Large intestine (tissue), 3 donors: ENCODE data around the gene SOCS3. TPM values are rescaled to one million over a fixed set of nuclear protein-coding genes. Genes with fewer than 3 reads are reported as not detected.
A peak's percentile ranks its signal among the peaks of the same experiment; 100 is the strongest.

Source experiments
- DNase-seq, 2 donors: peaks; one replicate each; pipeline versions ENCODE4 v3.0.0 to v3.0.0-alpha.2; 2013
- H3K27ac ChIP-seq: one replicate; pipeline ENCODE4 v1.5.1; 2013; ENCODE audit warnings: low read length
- H3K27me3 ChIP-seq: 2 replicates; pipeline ENCODE4 v1.6.1; 2013; ENCODE audit warnings: low read length; ENCODE audit not compliant: control insufficient read depth, insufficient read depth
- H3K36me3 ChIP-seq: 2 replicates; pipeline ENCODE4 v1.6.1; 2013; ENCODE audit warnings: low read length; ENCODE audit not compliant: control insufficient read depth, insufficient read depth
- H3K4me1 ChIP-seq: one replicate; pipeline ENCODE4 v1.6.1; 2013; ENCODE audit warnings: low read length; ENCODE audit not compliant: control insufficient read depth, insufficient read depth
- H3K4me3 ChIP-seq: one replicate; pipeline ENCODE4 v1.5.1; 2013; ENCODE audit warnings: low read length
- H3K9me3 ChIP-seq: one replicate; pipeline ENCODE4 v1.6.1; 2013; ENCODE audit warnings: mild to moderate bottlenecking, low read depth, low read length, moderate library complexity; ENCODE audit not compliant: control insufficient read depth
- WGBS: methylation state at CpG from one replicate; pipeline ENCODE4 v1.1.5; 2013; ENCODE audit warnings: low lambda C conversion rate; ENCODE audit not compliant: insufficient coverage; 5-methylcytosine and 5-hydroxymethylcytosine counted together
- polyA plus RNA-seq: library from polyadenylated mRNA; unstranded; fragments of 120-200 nt; gene quantifications from one replicate; pipeline ENCODE4 v1.2.1, GENCODE V29; 2013

SOCS3 gene
- polyA plus RNA-seq, 1 donor: 49.6 TPM

- no peaks in the 10 kb centered on the region for H3K36me3 ChIP-seq
- H3K27me3 ChIP-seq: no peaks in the 10 kb centered on the region
- DNase-seq: peak; percentile 62 to 85
- H3K4me1 ChIP-seq: peaks cover 28% of the 10 kb centered on the region
- peak within 1 kb of the TSS; percentile 80 for H3K27ac ChIP-seq
- H3K4me3 ChIP-seq: peak within 1 kb of the TSS; percentile 92
- no peaks in the 10 kb centered on the region for H3K9me3 ChIP-seq
- no CpG with 5 or more reads among the region's 89 CpGs for WGBS
Observed at GRCh38 chr17:78378225-78379130, 18.6 kb upstream of the SOCS3 start, which contains the start of gene PGS1. TSS of gene PGS1 (plus strand) at chr17:78378649. CDS start at chr17:78378666, 17 bp downstream.

GRCh38 chr17:78377858-78378224 is 18.0 kb upstream of the SOCS3 start:
- no peak for DNase-seq
- H3K27ac ChIP-seq: peak overlapping the region; percentile 80
- WGBS: no CpG with 5 or more reads among the region's 14 CpGs
- no peaks in the 10 kb centered on the region for H3K36me3 ChIP-seq
- H3K9me3 ChIP-seq: no peaks in the 10 kb centered on the region
- H3K4me3 ChIP-seq: peak overlapping the region; percentile 92
- no peaks in the 10 kb centered on the region for H3K27me3 ChIP-seq
- H3K4me1 ChIP-seq: peaks cover 28% of the 10 kb centered on the region

GRCh38 chr17:78376161-78376560 is 16.3 kb upstream of the SOCS3 start:
- Histone ChIP-seq H3K27ac (no peak overlapping the region), H3K36me3 (no peaks in the 10 kb centered on the region), H3K9me3 (no peaks in the 10 kb centered on the region), H3K4me1 (peaks cover 25% of the 10 kb centered on the region), H3K27me3 (no peaks in the 10 kb centered on the region), H3K4me3 (no peak overlapping the region)
- peak in 1 of 2 donors; percentile 46 for DNase-seq
- WGBS: no CpG with 5 or more reads among the region's 5 CpGs

GRCh38 chr17:78375401-78376151 is 15.7 kb upstream of the SOCS3 start:
- WGBS: 70% methylated on average over 1 of the region's 9 CpGs
- Histone ChIP-seq H3K27ac (no peak overlapping the region), H3K4me3 (no peak overlapping the region), H3K27me3 (no peaks in the 10 kb centered on the region), H3K4me1 (peaks cover 25% of the 10 kb centered on the region), H3K36me3 (no peaks in the 10 kb centered on the region), H3K9me3 (no peaks in the 10 kb centered on the region)
- no peak for DNase-seq

GRCh38 chr17:78374631-78375274 is 14.9 kb upstream of the SOCS3 start:
- DNase-seq: no peak
- H3K27ac ChIP-seq: no peak overlapping the region
- H3K36me3 ChIP-seq: no peaks in the 10 kb centered on the region
- no peak overlapping the region for H3K4me3 ChIP-seq
- H3K4me1 ChIP-seq: peaks cover 25% of the 10 kb centered on the region
- no CpG with 5 or more reads among the region's 14 CpGs for WGBS
- no peaks in the 10 kb centered on the region for H3K27me3 ChIP-seq
- H3K9me3 ChIP-seq: no peaks in the 10 kb centered on the region

GRCh38 chr17:78374189-78374588 is 14.3 kb upstream of the SOCS3 start:
- Histone ChIP-seq H3K27ac (no peak overlapping the region), H3K9me3 (no peaks in the 10 kb centered on the region), H3K27me3 (no peaks in the 10 kb centered on the region), H3K4me3 (no peak overlapping the region), H3K4me1 (peaks cover 22% of the 10 kb centered on the region), H3K36me3 (no peaks in the 10 kb centered on the region)
- DNase-seq: no peak
- no CpG with 5 or more reads among the region's 6 CpGs for WGBS

GRCh38 chr17:78372841-78373240 is 13.0 kb upstream of the SOCS3 start:
- peaks cover 18% of the 10 kb centered on the region for H3K4me1 ChIP-seq
- DNase-seq: no peak
- no peaks in the 10 kb centered on the region for H3K9me3 ChIP-seq
- no peaks in the 10 kb centered on the region for H3K27me3 ChIP-seq
- H3K4me3 ChIP-seq: no peak overlapping the region
- H3K27ac ChIP-seq: no peak overlapping the region
- H3K36me3 ChIP-seq: no peaks in the 10 kb centered on the region
- 80% methylated on average over 1 of the region's 5 CpGs for WGBS

- DNase-seq: no peak
- H3K4me1 ChIP-seq: peaks cover 7% of the 10 kb centered on the region
- H3K4me3 ChIP-seq: no peak overlapping the region
- no peaks in the 10 kb centered on the region for H3K36me3 ChIP-seq
- H3K9me3 ChIP-seq: no peaks in the 10 kb centered on the region
- H3K27ac ChIP-seq: no peak overlapping the region
- 100% methylated on average over 1 of the region's 7 CpGs for WGBS
- no peaks in the 10 kb centered on the region for H3K27me3 ChIP-seq
Observed at GRCh38 chr17:78371056-78371455, 11.2 kb upstream of the SOCS3 start.

- Histone ChIP-seq H3K4me1 (peaks cover 15% of the 10 kb centered on the region), H3K27me3 (no peaks in the 10 kb centered on the region), H3K4me3 (no peak overlapping the region), H3K36me3 (no peaks in the 10 kb centered on the region), H3K9me3 (no peaks in the 10 kb centered on the region), H3K27ac (no peak overlapping the region)
- WGBS: 62% methylated on average over 3 of the region's 13 CpGs
- no peak for DNase-seq
Observed at GRCh38 chr17:78369791-78370381, 10.0 kb upstream of the SOCS3 start.
